ENCODE measurements around the gene CDK17. TPM values are rescaled to one million over a fixed set of nuclear protein-coding genes. Genes with fewer than 3 reads are reported as not detected.
"Not testable (repeated sequence)": the region's sequence is repeated elsewhere in the genome, so short reads cannot be mapped to it uniquely, and the experiment has no call there.

Gene CDK17
- total RNA-seq, 4 donors from 2014 or later, result 38.7 to 93.3 (median 43.4) TPM

DNA sequence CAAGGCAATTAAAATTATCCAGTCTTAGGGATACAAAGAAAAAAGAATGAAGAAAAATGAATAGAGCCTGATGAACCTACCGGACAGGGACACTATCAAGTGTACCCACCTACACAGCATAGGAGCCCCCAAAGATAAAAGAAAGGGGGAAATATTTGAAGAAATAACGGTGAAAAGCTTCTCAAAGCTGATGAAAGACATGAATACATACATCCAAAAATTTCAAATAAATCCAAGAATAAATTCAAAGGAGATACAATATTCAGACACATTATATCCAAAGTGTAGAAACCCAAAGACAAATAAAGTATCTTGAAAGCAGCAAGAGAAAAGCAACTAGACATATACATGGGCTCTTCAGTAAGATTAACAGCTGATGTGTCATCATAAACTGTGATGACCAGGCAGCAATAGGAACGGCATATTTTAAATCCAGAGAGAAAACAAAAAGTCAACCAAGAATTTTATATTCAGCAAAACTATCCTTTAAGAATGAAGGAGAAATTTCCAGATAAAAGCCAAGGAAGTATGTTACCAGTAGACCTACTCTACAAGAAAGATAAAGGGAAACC is 56.0 kb downstream of the CDK17 start:
- peaks cover 9% of the 10 kb centered on the region for H3K9me3 ChIP-seq

DNA sequence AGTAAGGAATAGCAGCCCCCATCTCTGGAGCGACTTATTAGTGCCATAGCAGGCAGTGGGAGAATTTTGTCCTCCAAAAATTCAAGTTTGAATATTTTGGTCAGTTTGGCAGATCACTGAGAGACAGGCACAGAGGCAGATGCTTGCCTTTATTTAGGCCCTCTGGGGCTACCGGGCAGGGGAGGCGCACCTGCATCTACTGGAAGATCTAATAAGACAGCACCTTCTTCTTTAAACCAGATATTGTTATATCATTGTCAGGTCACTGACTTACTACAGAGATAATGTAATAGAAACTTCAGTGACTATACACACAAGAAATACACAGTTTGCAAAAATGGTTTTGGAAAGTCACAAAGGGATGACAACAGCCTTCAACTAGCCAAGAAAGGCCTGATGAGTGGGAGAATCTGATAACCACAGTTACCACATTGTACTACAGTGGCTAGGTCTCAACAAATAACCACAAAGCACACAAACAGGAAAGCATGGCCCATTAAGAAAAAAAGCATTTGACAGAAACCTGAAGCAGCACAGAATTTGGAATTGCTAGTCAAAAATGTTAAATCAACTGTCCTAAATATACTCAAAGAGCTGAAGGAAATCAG is 56.8 kb downstream of the CDK17 start:
- Histone ChIP-seq H3K4me1 (peaks cover 4% of the 10 kb centered on the region), H3K36me3 (no peaks in the 10 kb centered on the region), H3K9me3 (peaks cover 9% of the 10 kb centered on the region), H3K4me3 (no peak overlapping the region), H3K27ac (no peak overlapping the region), H3K27me3 (no peaks in the 10 kb centered on the region)
- WGBS, result 96% methylated on average over 3 of the region's 3 CpGs
- DNase-seq (ENCODE audit: low spot score in 2 of 2), result no peak
- TF ChIP-seq EP300 (IDR thresholded peaks at IDR 0.05) (no peak), POLR2AphosphoS5 (IDR thresholded peaks at IDR 0.05) (no peak), POLR2A (IDR thresholded peaks at IDR 0.05) (no peak)
- TF ChIP-seq, protein P1, sequence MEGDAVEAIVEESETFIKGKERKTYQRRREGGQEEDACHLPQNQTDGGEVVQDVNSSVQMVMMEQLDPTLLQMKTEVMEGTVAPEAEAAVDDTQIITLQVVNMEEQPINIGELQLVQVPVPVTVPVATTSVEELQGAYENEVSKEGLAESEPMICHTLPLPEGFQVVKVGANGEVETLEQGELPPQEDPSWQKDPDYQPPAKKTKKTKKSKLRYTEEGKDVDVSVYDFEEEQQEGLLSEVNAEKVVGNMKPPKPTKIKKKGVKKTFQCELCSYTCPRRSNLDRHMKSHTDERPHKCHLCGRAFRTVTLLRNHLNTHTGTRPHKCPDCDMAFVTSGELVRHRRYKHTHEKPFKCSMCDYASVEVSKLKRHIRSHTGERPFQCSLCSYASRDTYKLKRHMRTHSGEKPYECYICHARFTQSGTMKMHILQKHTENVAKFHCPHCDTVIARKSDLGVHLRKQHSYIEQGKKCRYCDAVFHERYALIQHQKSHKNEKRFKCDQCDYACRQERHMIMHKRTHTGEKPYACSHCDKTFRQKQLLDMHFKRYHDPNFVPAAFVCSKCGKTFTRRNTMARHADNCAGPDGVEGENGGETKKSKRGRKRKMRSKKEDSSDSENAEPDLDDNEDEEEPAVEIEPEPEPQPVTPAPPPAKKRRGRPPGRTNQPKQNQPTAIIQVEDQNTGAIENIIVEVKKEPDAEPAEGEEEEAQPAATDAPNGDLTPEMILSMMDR (IDR thresholded peaks at IDR 0.05), result no peak

More for the DNA sequence above, 56.0 kb downstream of the CDK17 start:
- no peaks in the 10 kb centered on the region for H3K27me3 ChIP-seq
- no peak overlapping the region for H3K4me3 ChIP-seq
- H3K36me3 ChIP-seq, result no peaks in the 10 kb centered on the region
- no peak overlapping the region for H3K27ac ChIP-seq
- DNase-seq (ENCODE audit: low spot score in 2 of 2), result no peak
- WGBS, result 64% methylated on average over 3 of the region's 3 CpGs
- TF ChIP-seq EP300 (IDR thresholded peaks at IDR 0.05), result no peak
- peaks cover 4% of the 10 kb centered on the region for H3K4me1 ChIP-seq

DNA sequence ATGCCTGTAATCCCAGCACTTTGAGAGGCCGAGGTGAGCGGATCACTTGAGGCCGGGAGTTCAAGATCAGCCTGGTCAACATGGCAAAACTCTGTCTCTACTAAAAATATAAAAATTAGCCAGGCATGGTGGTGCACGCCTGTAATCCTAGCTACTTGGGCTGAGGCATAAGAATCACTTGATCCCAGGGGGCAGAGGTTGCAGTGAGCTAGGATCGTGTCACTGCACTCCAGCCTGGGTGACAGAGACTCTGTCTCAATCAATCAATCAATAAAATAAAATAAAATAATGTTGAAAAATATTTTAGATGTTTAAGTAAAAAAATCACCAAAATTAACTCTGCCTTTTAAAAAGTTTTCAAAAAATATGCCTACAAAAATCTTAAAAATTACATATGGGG is 60.6 kb downstream of the CDK17 start:
- not testable (repeated sequence) for H3K36me3 ChIP-seq; H3K27ac ChIP-seq; H3K27me3 ChIP-seq; H3K9me3 ChIP-seq; H3K4me3 ChIP-seq; H3K4me1 ChIP-seq; DNase-seq (ENCODE audit: low spot score in 2 of 2)
- WGBS, result 92% methylated on average over 5 of the region's 5 CpGs

DNA sequence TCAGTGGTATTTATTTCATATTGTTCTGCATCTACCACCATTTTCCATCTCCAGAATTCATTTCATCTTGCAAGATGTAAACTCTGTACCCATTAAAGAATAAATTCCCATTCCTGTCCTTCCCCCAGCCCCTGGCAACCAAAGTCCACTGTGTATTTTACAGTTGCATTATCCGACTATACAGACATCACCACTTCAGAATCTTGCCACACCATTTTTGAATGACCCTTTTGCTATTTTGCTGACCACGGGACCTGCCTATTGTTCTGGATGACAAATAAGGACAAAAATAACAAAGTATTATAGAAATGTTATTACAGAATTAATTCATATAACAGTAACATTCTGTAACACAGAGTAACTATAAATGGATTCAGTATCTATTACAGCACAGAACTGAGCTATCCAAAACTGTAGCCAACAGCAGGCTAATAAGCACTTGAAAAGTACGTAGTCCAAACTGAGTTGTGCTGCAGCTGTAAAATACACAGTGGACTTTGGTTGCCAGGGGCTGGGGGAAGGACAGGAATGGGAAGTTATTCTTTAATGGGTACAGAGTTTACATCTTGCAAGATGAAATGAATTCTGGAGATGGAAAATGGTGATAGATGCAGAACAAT is 61.3 kb downstream of the CDK17 start:
- Histone ChIP-seq H3K4me1 (no peaks in the 10 kb centered on the region), H3K4me3 (no peak overlapping the region), H3K36me3 (no peaks in the 10 kb centered on the region), H3K27ac (no peak overlapping the region), H3K27me3 (no peaks in the 10 kb centered on the region), H3K9me3 (peaks cover 5% of the 10 kb centered on the region)
- no peak for DNase-seq (ENCODE audit: low spot score in 2 of 2)
- 89% methylated on average over 3 of the region's 3 CpGs for WGBS
- TF ChIP-seq POLR2A (IDR thresholded peaks at IDR 0.05) (no peak), EP300 (IDR thresholded peaks at IDR 0.05) (no peak), POLR2AphosphoS5 (IDR thresholded peaks at IDR 0.05) (no peak)
- TF ChIP-seq, protein P1 (IDR thresholded peaks at IDR 0.05), result no peak

DNA sequence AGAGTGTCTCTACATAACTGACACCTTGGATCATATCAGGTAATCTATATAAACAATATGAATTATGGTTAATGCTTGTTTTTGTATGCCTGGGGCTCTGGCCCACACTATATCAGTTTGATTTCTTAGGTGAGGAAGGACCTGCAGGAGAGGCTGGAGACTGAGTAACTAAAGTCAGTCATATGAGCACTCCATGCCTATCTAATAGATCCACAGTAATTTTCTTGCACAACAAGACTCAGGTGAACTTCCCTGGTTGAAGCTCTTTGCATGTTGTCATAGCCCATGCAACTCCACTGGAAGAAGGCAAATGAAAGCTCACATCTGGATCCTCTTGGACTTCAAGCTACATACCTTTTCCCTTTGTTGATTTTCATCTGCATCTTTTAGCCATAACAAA is 62.3 kb downstream of the CDK17 start:
- Histone ChIP-seq H3K9me3 (no peaks in the 10 kb centered on the region), H3K4me3 (no peak overlapping the region), H3K36me3 (no peaks in the 10 kb centered on the region), H3K27ac (no peak overlapping the region), H3K27me3 (no peaks in the 10 kb centered on the region), H3K4me1 (no peaks in the 10 kb centered on the region)
- TF ChIP-seq, protein P1 (IDR thresholded peaks at IDR 0.05), result no peak
- TF ChIP-seq POLR2A (IDR thresholded peaks at IDR 0.05) (no peak), EP300 (IDR thresholded peaks at IDR 0.05) (no peak), POLR2AphosphoS5 (IDR thresholded peaks at IDR 0.05) (no peak)
- no peak for DNase-seq (ENCODE audit: low spot score in 2 of 2)

DNA sequence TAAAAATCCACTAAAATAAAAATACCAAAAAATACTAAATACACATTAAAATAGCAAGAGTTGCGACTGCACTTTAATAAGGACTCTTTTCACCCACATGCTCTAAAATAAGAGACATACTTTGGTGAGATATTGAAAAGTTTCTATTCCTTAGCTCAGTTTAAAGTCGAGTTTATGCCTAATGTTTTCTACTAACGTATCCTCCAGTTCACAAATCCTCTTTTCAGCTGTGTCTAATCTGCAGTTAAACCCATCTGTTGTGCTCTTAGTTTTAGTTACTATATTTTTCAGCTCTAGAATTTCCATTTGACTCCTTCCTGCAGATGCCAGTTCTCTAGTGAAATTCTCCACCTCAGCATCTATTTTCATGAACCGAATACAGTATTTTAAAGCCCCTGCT is 63.8 kb downstream of the CDK17 start:
- H3K27me3 ChIP-seq, result no peaks in the 10 kb centered on the region
- no peak for DNase-seq (ENCODE audit: low spot score in 2 of 2)
- whole genome bisulfite sequencing, result 96% methylated on average over 4 of the region's 4 CpGs
- TF ChIP-seq EP300 (IDR thresholded peaks at IDR 0.05) (no peak), POLR2AphosphoS5 (IDR thresholded peaks at IDR 0.05) (no peak), POLR2A (IDR thresholded peaks at IDR 0.05) (no peak)
- TF ChIP-seq, protein P1 (IDR thresholded peaks at IDR 0.05), result no peak
- no peak overlapping the region for H3K4me3 ChIP-seq
- H3K27ac ChIP-seq, result no peak overlapping the region
- no peaks in the 10 kb centered on the region for H3K36me3 ChIP-seq
- H3K4me1 ChIP-seq, result no peaks in the 10 kb centered on the region
- no peaks in the 10 kb centered on the region for H3K9me3 ChIP-seq
